Mucosa of stomach (tissue), 1 donor: ENCODE data around the gene SGK2.
"Not testable (repeated sequence)": the region's sequence is repeated elsewhere in the genome, so short reads cannot be mapped to it uniquely, and the experiment has no call there.

ENCODE experiments used
- H3K27me3 ChIP-seq: one replicate; pipeline ENCODE4 v1.7.0; 2013; ENCODE audit warnings: mild to moderate bottlenecking, low read length; ENCODE audit not compliant: control insufficient read depth, insufficient read depth
- H3K36me3 ChIP-seq: one replicate; pipeline ENCODE4 v1.7.0; 2013; ENCODE audit warnings: low read length; ENCODE audit not compliant: control insufficient read depth, insufficient read depth
- H3K4me1 ChIP-seq: one replicate; pipeline ENCODE4 v1.7.0; 2013; ENCODE audit warnings: mild to moderate bottlenecking, low read length; ENCODE audit not compliant: control insufficient read depth, insufficient read depth
- H3K4me3 ChIP-seq: one replicate; pipeline ENCODE4 v1.7.0; 2013; ENCODE audit warnings: low read length
- H3K9ac ChIP-seq: one replicate; pipeline ENCODE4 v1.7.0; 2013; ENCODE audit warnings: mild to moderate bottlenecking, low read length, moderate library complexity
- H3K9me3 ChIP-seq: one replicate; pipeline ENCODE4 v1.7.0; 2013; ENCODE audit warnings: mild to moderate bottlenecking, low read length, moderate library complexity; ENCODE audit not compliant: control insufficient read depth
- donor health status: Pancreatic carcinoma.

SGK2 gene

GRCh38 chr20:43569282-43569681 is 10.5 kb downstream of the SGK2 start:
- no peak overlapping the region for H3K9ac ChIP-seq
- peaks cover 4% of the 10 kb centered on the region for H3K36me3 ChIP-seq
- H3K9me3 ChIP-seq: no peaks in the 10 kb centered on the region
- H3K4me1 ChIP-seq: no peaks in the 10 kb centered on the region
- H3K27me3 ChIP-seq: no peaks in the 10 kb centered on the region
- no peak overlapping the region for H3K4me3 ChIP-seq

- Histone ChIP-seq H3K4me3 (no peak overlapping the region), H3K36me3 (peaks cover 4% of the 10 kb centered on the region), H3K4me1 (no peaks in the 10 kb centered on the region), H3K9me3 (no peaks in the 10 kb centered on the region), H3K27me3 (no peaks in the 10 kb centered on the region), H3K9ac (no peak overlapping the region)
These were observed 11.7 kb downstream of the SGK2 start for GRCh38 chr20:43570496-43570895.

- Histone ChIP-seq H3K36me3 (peaks cover 4% of the 10 kb centered on the region), H3K9me3 (no peaks in the 10 kb centered on the region), H3K4me3 (no peak overlapping the region)
These were observed 12.5 kb downstream of the SGK2 start for GRCh38 chr20:43571310-43571709.

GRCh38 chr20:43571771-43572170 is 12.9 kb downstream of the SGK2 start:
- Histone ChIP-seq H3K4me3 (no peak overlapping the region), H3K9ac (no peak overlapping the region), H3K27me3 (no peaks in the 10 kb centered on the region), H3K4me1 (no peaks in the 10 kb centered on the region), H3K9me3 (no peaks in the 10 kb centered on the region), H3K36me3 (peaks cover 4% of the 10 kb centered on the region)

More at GRCh38 chr20:43571310-43571709, 12.5 kb downstream of the SGK2 start:
- Histone ChIP-seq H3K27me3 (no peaks in the 10 kb centered on the region), H3K9ac (no peak overlapping the region), H3K4me1 (no peaks in the 10 kb centered on the region)

GRCh38 chr20:43572891-43573290 is 14.1 kb downstream of the SGK2 start:
- peaks cover 4% of the 10 kb centered on the region for H3K36me3 ChIP-seq
- no peak overlapping the region for H3K9ac ChIP-seq
- H3K9me3 ChIP-seq: no peaks in the 10 kb centered on the region
- no peaks in the 10 kb centered on the region for H3K27me3 ChIP-seq
- H3K4me3 ChIP-seq: no peak overlapping the region
- H3K4me1 ChIP-seq: no peaks in the 10 kb centered on the region

GRCh38 chr20:43576108-43576507 is 17.3 kb downstream of the SGK2 start:
- Histone ChIP-seq H3K4me1 (no peaks in the 10 kb centered on the region), H3K4me3 (no peak overlapping the region), H3K27me3 (no peaks in the 10 kb centered on the region), H3K9me3 (no peaks in the 10 kb centered on the region), H3K9ac (no peak overlapping the region), H3K36me3 (no peaks in the 10 kb centered on the region)

- no peak overlapping the region for H3K9ac ChIP-seq
- H3K9me3 ChIP-seq: no peaks in the 10 kb centered on the region
- no peaks in the 10 kb centered on the region for H3K27me3 ChIP-seq
- no peaks in the 10 kb centered on the region for H3K36me3 ChIP-seq
- no peak overlapping the region for H3K4me3 ChIP-seq
- no peaks in the 10 kb centered on the region for H3K4me1 ChIP-seq
These were observed 21.3 kb downstream of the SGK2 start for GRCh38 chr20:43579861-43580793.

GRCh38 chr20:43583133-43583864 is 24.5 kb downstream of the SGK2 start:
- Histone ChIP-seq H3K9me3 (no peaks in the 10 kb centered on the region), H3K4me1 (no peaks in the 10 kb centered on the region), H3K4me3 (no peak overlapping the region), H3K9ac (no peak overlapping the region), H3K36me3 (no peaks in the 10 kb centered on the region), H3K27me3 (no peaks in the 10 kb centered on the region)

GRCh38 chr20:43583982-43584432 is 25.2 kb downstream of the SGK2 start:
- Histone ChIP-seq H3K9me3 (no peaks in the 10 kb centered on the region), H3K4me3 (no peak overlapping the region), H3K4me1 (no peaks in the 10 kb centered on the region), H3K27me3 (no peaks in the 10 kb centered on the region), H3K36me3 (no peaks in the 10 kb centered on the region), H3K9ac (no peak overlapping the region)

GRCh38 chr20:43584448-43585136 is 25.8 kb downstream of the SGK2 start:
- no peaks in the 10 kb centered on the region for H3K36me3 ChIP-seq
- no peaks in the 10 kb centered on the region for H3K27me3 ChIP-seq

GRCh38 chr20:43586641-43587040 is 27.8 kb downstream of the SGK2 start:
- no peaks in the 10 kb centered on the region for H3K9me3 ChIP-seq
- H3K4me1 ChIP-seq: peaks cover 11% of the 10 kb centered on the region
- H3K36me3 ChIP-seq: no peaks in the 10 kb centered on the region
- H3K27me3 ChIP-seq: no peaks in the 10 kb centered on the region
- H3K9ac ChIP-seq: no peak overlapping the region
- H3K4me3 ChIP-seq: no peak overlapping the region

More at GRCh38 chr20:43584448-43585136, 25.8 kb downstream of the SGK2 start:
- Histone ChIP-seq H3K4me1 (no peaks in the 10 kb centered on the region), H3K9ac (no peak overlapping the region), H3K9me3 (no peaks in the 10 kb centered on the region), H3K4me3 (no peak overlapping the region)

GRCh38 chr20:43588526-43588925 is 29.7 kb downstream of the SGK2 start:
- not testable (repeated sequence) for H3K9me3 ChIP-seq, H3K4me3 ChIP-seq, H3K27me3 ChIP-seq, H3K9ac ChIP-seq, H3K36me3 ChIP-seq
- peaks cover 11% of the 10 kb centered on the region for H3K4me1 ChIP-seq
